Measurements from ENCODE around the gene RAB18.

Gene RAB18

DNA sequence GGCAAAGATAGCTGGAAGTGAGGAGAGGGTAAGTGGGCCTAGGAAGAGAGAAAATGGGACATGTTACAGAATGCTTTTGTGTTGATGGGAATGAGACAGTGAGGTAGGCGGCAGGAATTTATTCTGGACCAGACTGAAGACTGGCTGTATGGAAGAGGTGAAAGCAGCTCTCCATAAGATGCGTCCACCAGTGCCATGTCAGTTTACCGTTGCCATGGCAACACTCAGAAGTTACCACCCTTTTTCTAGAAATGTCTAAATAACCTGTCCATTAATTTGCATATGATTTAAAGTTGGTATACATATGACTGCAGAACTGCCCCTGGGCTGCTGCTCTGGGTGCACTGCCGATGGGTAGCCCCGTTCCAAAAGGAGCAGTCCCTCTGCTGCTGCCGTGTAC is 46.7 kb downstream of the RAB18 start:
- Histone ChIP-seq H3K27ac (ENCODE audit: low read depth, low read length) (no peak overlapping the region), H4K20me1 (ENCODE audit: low read depth, low read length) (no peaks in the 10 kb centered on the region), H3K9ac (ENCODE audit: low read length) (no peak overlapping the region), H3K4me3 (ENCODE audit: insufficient read depth, low read length, poor library complexity, severe bottlenecking) (no peak overlapping the region), H3K9me2 (replicated peaks; ENCODE audit: insufficient read depth, low read length) (no peaks in the 10 kb centered on the region), H3K27me3 (ENCODE audit: low read length) (no peaks in the 10 kb centered on the region), H3K9me3 (ENCODE audit: insufficient read depth, low read length) (no peaks in the 10 kb centered on the region), H3K4me2 (ENCODE audit: low read depth, low read length, poor library complexity, severe bottlenecking) (no peak overlapping the region), H3K36me3 (ENCODE audit: low read length) (no peaks in the 10 kb centered on the region), H3F3A (ENCODE audit: insufficient read depth) (no peaks in the 10 kb centered on the region), H2AFZ (ENCODE audit: low read depth, low read length, severe bottlenecking) (no peak overlapping the region), H3K79me2 (ENCODE audit: insufficient read depth, low read length) (no peaks in the 10 kb centered on the region)
- TF ChIP-seq EZH2phosphoT487 (conservative IDR thresholded peaks at IDR 0.05; ENCODE audit: low read length) (no peak), CTCF (IDR thresholded peaks at IDR 0.05; ENCODE audit: insufficient read depth, low read length, poor library complexity, severe bottlenecking) (no peak)

DNA sequence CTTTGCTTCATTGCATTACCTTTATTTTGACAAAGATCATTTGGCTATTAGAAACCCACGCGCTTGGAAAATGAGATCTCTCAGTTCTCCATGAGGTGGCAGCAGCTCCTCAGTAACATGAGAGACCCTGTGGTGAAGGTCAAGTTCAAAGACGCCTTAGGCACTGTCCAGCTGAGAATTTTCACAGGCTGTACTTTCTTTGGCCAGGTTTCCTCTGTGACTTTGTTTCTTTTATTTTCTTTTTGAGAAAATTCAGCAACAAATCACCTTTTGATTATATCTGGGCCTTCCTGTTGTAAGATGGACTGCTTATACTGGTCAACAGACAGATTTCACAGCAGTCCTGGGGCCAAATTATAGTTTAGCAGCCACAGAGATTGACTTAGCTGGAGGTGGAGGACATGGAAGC is 54.5 kb downstream of the RAB18 start:
- no peak overlapping the region for H3K9ac ChIP-seq (ENCODE audit: low read length)
- TF ChIP-seq CTCF (IDR thresholded peaks at IDR 0.05; ENCODE audit: insufficient read depth, low read length, poor library complexity, severe bottlenecking) (peak; percentile 53), EZH2phosphoT487 (conservative IDR thresholded peaks at IDR 0.05; ENCODE audit: low read length) (no peak)
- no peaks in the 10 kb centered on the region for H3K36me3 ChIP-seq (ENCODE audit: low read length)
- no peak overlapping the region for H3K4me2 ChIP-seq (ENCODE audit: low read depth, low read length, poor library complexity, severe bottlenecking)
- H3K27me3 ChIP-seq (ENCODE audit: low read length), result no peaks in the 10 kb centered on the region
- H3K79me2 ChIP-seq (ENCODE audit: insufficient read depth, low read length), result no peaks in the 10 kb centered on the region
- no peak overlapping the region for H3K27ac ChIP-seq (ENCODE audit: low read depth, low read length)
- H3F3A ChIP-seq (ENCODE audit: insufficient read depth), result no peaks in the 10 kb centered on the region
- no peaks in the 10 kb centered on the region for H4K20me1 ChIP-seq (ENCODE audit: low read depth, low read length)
- no peaks in the 10 kb centered on the region for H3K9me2 ChIP-seq (replicated peaks; ENCODE audit: insufficient read depth, low read length)
- no peaks in the 10 kb centered on the region for H3K9me3 ChIP-seq (ENCODE audit: insufficient read depth, low read length)
- no peak overlapping the region for H3K4me3 ChIP-seq (ENCODE audit: insufficient read depth, low read length, poor library complexity, severe bottlenecking)
- H2AFZ ChIP-seq (ENCODE audit: low read depth, low read length, severe bottlenecking), result no peak overlapping the region

- no peaks in the 10 kb centered on the region for H3K9me2 ChIP-seq (replicated peaks; ENCODE audit: insufficient read depth, low read length)
- H3K79me2 ChIP-seq (ENCODE audit: insufficient read depth, low read length), result no peaks in the 10 kb centered on the region
- H3K27me3 ChIP-seq (ENCODE audit: low read length), result no peaks in the 10 kb centered on the region
- no peak overlapping the region for H3K27ac ChIP-seq (ENCODE audit: low read depth, low read length)
- no peak overlapping the region for H3K4me2 ChIP-seq (ENCODE audit: low read depth, low read length, poor library complexity, severe bottlenecking)
- H3K4me3 ChIP-seq (ENCODE audit: insufficient read depth, low read length, poor library complexity, severe bottlenecking), result no peak overlapping the region
- no peak overlapping the region for H2AFZ ChIP-seq (ENCODE audit: low read depth, low read length, severe bottlenecking)
- no peaks in the 10 kb centered on the region for H4K20me1 ChIP-seq (ENCODE audit: low read depth, low read length)
- no peaks in the 10 kb centered on the region for H3K9me3 ChIP-seq (ENCODE audit: insufficient read depth, low read length)
- H3K36me3 ChIP-seq (ENCODE audit: low read length), result no peaks in the 10 kb centered on the region
- TF ChIP-seq EZH2phosphoT487 (conservative IDR thresholded peaks at IDR 0.05; ENCODE audit: low read length) (no peak), CTCF (IDR thresholded peaks at IDR 0.05; ENCODE audit: insufficient read depth, low read length, poor library complexity, severe bottlenecking) (no peak)
- H3F3A ChIP-seq (ENCODE audit: insufficient read depth), result no peaks in the 10 kb centered on the region
- H3K9ac ChIP-seq (ENCODE audit: low read length), result no peak overlapping the region
Measured at GRCh38 chr10:27561334-27561733, 57.2 kb downstream of the RAB18 start.
